Muscle of leg (tissue), 11 donors: ENCODE data around the gene CLDN2. TPM values are rescaled to one million over a fixed set of nuclear protein-coding genes. Genes with fewer than 3 reads are reported as not detected.

Source experiments
- DNase-seq: peaks from one replicate; pipeline ENCODE4 v3.0.0; 2013
- H3K27ac ChIP-seq: one replicate; pipeline ENCODE4 v1.5.1; 2013; ENCODE audit warnings: mild to moderate bottlenecking, low read length, control low read depth
- H3K27me3 ChIP-seq: one replicate; pipeline ENCODE4 v1.6.1; 2013; ENCODE audit warnings: low read length; ENCODE audit not compliant: control insufficient read depth, insufficient read depth
- H3K36me3 ChIP-seq: one replicate; pipeline ENCODE4 v1.6.1; 2013; ENCODE audit warnings: low read length; ENCODE audit not compliant: control insufficient read depth, insufficient read depth
- H3K4me1 ChIP-seq: one replicate; pipeline ENCODE4 v1.6.1; 2013; ENCODE audit warnings: low read length; ENCODE audit not compliant: control insufficient read depth, insufficient read depth
- H3K4me3 ChIP-seq: one replicate; pipeline ENCODE4 v1.5.1; 2013; ENCODE audit warnings: low read length, control low read depth
- H3K9me3 ChIP-seq: replicated peaks from 2 replicates; pipeline ENCODE4 v1.6.1; 2013; ENCODE audit warnings: low read depth, low read length; ENCODE audit not compliant: control insufficient read depth
- WGBS: methylation state at CpG from one replicate; pipeline ENCODE4 v1.1.5; 2013; ENCODE audit warnings: missing lambda C conversion rate; ENCODE audit not compliant: insufficient coverage; 5-methylcytosine and 5-hydroxymethylcytosine counted together
- polyA plus RNA-seq, 8 donors: library from polyadenylated mRNA; unstranded; fragments of 120-200 nt; gene quantifications; one replicate each; pipeline versions ENCODE4 v1.2.1 to v1.2.3, GENCODE V29; 2013; ENCODE audit warnings: inconsistent platforms in 1 of 8, low replicate concordance in 1 of 8; ENCODE audit not compliant: insufficient read length in 8 of 8, insufficient read depth in 1 of 8
- total RNA-seq: library from RNA; stranded (reverse); fragments of 120-200 nt; gene quantifications from one replicate; pipeline ENCODE4 v1.2.4, GENCODE V29; 2013

Gene CLDN2
- total and polyA plus RNA-seq, 9 donors: 0.09 to 7.6 (median 0.37) TPM

DNA sequence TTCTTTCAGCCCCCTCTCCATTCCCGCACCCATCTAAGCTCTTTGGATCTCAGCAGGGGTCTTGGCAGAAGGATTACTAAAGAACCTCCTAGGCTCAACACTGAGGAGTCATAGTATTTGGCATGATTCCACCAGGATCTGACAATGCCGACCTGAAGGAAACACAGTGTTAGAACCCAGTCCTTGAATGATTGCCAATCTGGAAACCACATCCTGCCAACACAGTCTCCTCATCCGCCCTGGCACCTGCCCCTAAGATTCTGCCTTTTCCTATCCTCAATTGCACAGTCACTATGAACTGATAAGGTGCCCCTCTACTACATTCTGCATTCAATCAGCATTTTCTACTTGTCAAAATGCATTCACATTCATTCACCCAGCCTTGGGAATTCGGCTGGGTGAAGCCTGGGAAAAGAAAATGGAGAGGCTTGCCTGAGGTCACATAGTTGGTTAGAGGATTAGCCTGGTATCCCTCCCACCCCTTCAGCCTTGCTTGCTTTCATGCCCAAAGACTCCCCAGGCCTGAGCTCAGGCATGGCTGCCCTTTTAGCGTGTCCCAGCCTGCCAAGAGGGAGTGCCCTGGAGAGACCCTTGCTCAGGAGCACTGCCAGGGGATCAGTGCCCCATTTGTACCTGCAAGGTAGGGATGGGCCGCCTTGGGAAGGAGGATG, 2.2 kb upstream of the CLDN2 start:
- Histone ChIP-seq H3K9me3 (no peaks in the 10 kb centered on the region), H3K27me3 (peaks cover 36% of the 10 kb centered on the region), H3K36me3 (no peaks in the 10 kb centered on the region), H3K4me1 (no peaks in the 10 kb centered on the region), H3K27ac (no peak overlapping the region), H3K4me3 (no peak overlapping the region)
- 63% methylated on average over 5 of the region's 6 CpGs for WGBS
- no peak for DNase-seq

DNA sequence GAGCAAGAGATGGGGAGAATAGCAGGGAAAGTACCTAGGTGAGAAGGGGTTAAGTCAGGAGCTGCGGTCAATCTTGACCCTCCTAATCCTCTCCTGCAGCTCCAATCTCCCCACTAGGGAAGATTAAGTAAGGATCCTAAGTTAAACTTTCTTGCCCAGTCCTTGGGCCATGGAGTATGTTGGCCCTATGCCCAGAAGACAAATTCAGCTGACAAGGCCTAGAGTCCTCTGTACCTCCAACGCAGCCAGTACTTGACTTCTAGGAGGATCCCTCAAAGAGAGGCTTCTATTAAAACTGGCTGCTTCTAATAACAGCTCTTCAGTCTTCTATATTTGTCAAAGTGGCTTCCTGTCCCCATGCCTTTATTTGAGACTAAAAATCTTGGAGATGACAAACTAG, 1.4 kb downstream of the CLDN2 start:
- no peaks in the 10 kb centered on the region for H3K9me3 ChIP-seq
- no peak for DNase-seq
- no peaks in the 10 kb centered on the region for H3K36me3 ChIP-seq
- H3K27me3 ChIP-seq: peaks cover 30% of the 10 kb centered on the region
- no peak overlapping the region for H3K4me3 ChIP-seq
- H3K27ac ChIP-seq: no peak overlapping the region
- no peaks in the 10 kb centered on the region for H3K4me1 ChIP-seq
- WGBS: 83% methylated on average over 1 of the region's 2 CpGs

DNA sequence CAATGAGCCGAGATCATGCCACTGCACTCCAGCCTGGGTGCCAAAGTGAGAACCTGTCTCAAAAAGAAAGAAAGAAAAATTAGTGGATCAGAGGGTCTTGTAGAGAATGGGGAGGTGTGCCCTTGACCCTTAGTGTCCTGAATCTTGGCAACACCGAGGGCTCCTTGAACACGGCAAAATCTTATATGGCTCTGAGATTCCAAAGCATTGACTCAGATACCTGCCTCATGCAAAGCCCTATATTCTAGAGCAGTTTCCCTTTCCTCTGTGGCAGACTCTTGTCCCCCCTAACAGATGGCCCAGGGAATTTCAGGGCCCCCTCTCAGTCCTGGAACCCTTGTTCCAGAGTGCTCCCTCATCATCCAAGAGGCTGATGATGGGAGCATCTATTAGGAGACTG, 6.8 kb downstream of the CLDN2 start:
- Histone ChIP-seq H3K4me1 (peaks cover 13% of the 10 kb centered on the region), H3K27me3 (peaks cover 32% of the 10 kb centered on the region), H3K9me3 (no peaks in the 10 kb centered on the region), H3K27ac (no peak overlapping the region), H3K4me3 (no peak overlapping the region), H3K36me3 (no peaks in the 10 kb centered on the region)
- WGBS: 94% methylated on average over 2 of the region's 3 CpGs
- no peak for DNase-seq

DNA sequence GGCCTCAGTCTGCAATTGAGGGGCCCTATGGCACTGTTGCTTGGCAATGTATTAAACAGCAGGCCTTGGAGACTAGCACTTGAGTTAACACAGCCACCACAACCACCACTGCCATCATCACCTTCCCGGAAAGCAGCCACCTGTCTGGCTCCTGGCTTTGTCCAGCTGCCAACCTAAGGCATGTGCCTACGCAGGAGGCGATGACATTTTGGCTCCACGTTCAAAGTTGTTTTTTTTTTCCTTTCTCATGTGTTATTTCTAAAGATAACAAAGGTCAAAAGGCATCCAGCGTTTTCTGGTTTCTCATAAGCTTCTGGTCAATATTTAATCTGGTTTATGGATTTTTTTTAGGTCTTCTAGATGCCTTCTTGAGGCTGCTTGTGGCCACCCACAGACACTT, 7.5 kb downstream of the CLDN2 start:
- no peak overlapping the region for H3K4me3 ChIP-seq
- WGBS: 73% methylated on average over 2 of the region's 5 CpGs
- H3K4me1 ChIP-seq: peaks cover 13% of the 10 kb centered on the region
- DNase-seq: no peak
- H3K27ac ChIP-seq: peak overlapping the region; percentile 20
- H3K36me3 ChIP-seq: no peaks in the 10 kb centered on the region
- H3K9me3 ChIP-seq: no peaks in the 10 kb centered on the region
- H3K27me3 ChIP-seq: peaks cover 33% of the 10 kb centered on the region

- 62% methylated on average over 4 of the region's 4 CpGs for WGBS
- Histone ChIP-seq H3K4me3 (no peak overlapping the region), H3K4me1 (peaks cover 16% of the 10 kb centered on the region), H3K36me3 (no peaks in the 10 kb centered on the region), H3K27me3 (peaks cover 38% of the 10 kb centered on the region), H3K27ac (peak overlapping the region; percentile 35), H3K9me3 (no peaks in the 10 kb centered on the region)
- DNase-seq: no peak
Observed at GRCh38 chrX:106928227-106928626, 8.0 kb downstream of the CLDN2 start.

GRCh38 chrX:106931831-106932491, 11.8 kb downstream of the CLDN2 start:
- peaks cover 45% of the 10 kb centered on the region for H3K27me3 ChIP-seq
- H3K4me1 ChIP-seq: peaks cover 18% of the 10 kb centered on the region
- H3K4me3 ChIP-seq: no peak overlapping the region
- no peaks in the 10 kb centered on the region for H3K9me3 ChIP-seq
- H3K27ac ChIP-seq: no peak overlapping the region
- DNase-seq: no peak
- WGBS: 88% methylated on average over 3 of the region's 3 CpGs
- H3K36me3 ChIP-seq: no peaks in the 10 kb centered on the region

DNA sequence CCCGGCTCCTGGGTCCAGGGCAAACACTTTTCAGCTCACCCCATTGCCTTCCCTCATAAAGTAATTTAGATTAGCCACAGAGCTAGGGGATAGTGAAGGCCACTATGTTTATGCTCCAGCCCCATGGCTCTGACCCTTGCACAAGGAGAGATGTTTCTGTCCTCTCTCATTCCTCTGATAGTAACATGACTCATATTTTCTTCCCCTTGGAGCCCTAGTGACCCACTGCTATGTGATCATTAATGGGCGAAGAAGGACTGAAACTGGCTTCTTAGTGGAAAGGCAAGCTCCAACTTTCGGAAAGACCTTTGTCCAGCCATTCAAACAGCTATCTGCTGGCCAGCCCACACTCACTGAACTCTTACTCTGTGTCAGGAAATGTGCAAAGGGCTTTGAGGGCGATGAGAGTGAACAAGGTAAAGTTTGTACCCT, 12.3 kb downstream of the CLDN2 start:
- Histone ChIP-seq H3K27ac (no peak overlapping the region), H3K4me1 (peaks cover 18% of the 10 kb centered on the region), H3K4me3 (no peak overlapping the region), H3K9me3 (no peaks in the 10 kb centered on the region), H3K27me3 (peaks cover 41% of the 10 kb centered on the region), H3K36me3 (no peaks in the 10 kb centered on the region)
- no CpG with 5 or more reads among the region's 4 CpGs for WGBS
- no peak for DNase-seq

GRCh38 chrX:106932960-106933537, 12.8 kb downstream of the CLDN2 start:
- H3K4me1 ChIP-seq: peaks cover 16% of the 10 kb centered on the region
- no peak for DNase-seq
- WGBS: 66% methylated on average over 6 of the region's 6 CpGs
- no peaks in the 10 kb centered on the region for H3K9me3 ChIP-seq
- no peak overlapping the region for H3K4me3 ChIP-seq
- H3K27ac ChIP-seq: no peak overlapping the region
- H3K27me3 ChIP-seq: peaks cover 42% of the 10 kb centered on the region
- no peaks in the 10 kb centered on the region for H3K36me3 ChIP-seq

- no peaks in the 10 kb centered on the region for H3K9me3 ChIP-seq
- DNase-seq: no peak
- H3K4me1 ChIP-seq: peaks cover 12% of the 10 kb centered on the region
- 48% methylated on average over 3 of the region's 3 CpGs for WGBS
- peaks cover 38% of the 10 kb centered on the region for H3K27me3 ChIP-seq
- no peak overlapping the region for H3K27ac ChIP-seq
- no peak overlapping the region for H3K4me3 ChIP-seq
- no peaks in the 10 kb centered on the region for H3K36me3 ChIP-seq
Observed at GRCh38 chrX:106933538-106933961, 13.3 kb downstream of the CLDN2 start.

GRCh38 chrX:106935175-106935574, 15.0 kb downstream of the CLDN2 start:
- 76% methylated on average over 3 of the region's 4 CpGs for WGBS

More at GRCh38 chrX:106935175-106935574, 15.0 kb downstream of the CLDN2 start:
- Histone ChIP-seq H3K27me3 (peaks cover 33% of the 10 kb centered on the region), H3K27ac (no peak overlapping the region), H3K4me3 (no peak overlapping the region), H3K36me3 (no peaks in the 10 kb centered on the region), H3K4me1 (peaks cover 5% of the 10 kb centered on the region), H3K9me3 (no peaks in the 10 kb centered on the region)
- DNase-seq: no peak
